VCaP (cell line): ENCODE data around the gene ADM.

Experiments used
- H3K27ac ChIP-seq: fragments of 450-650 bp; 2 replicates; pipeline ENCODE4 v1.5.1; 2017
- TF ChIP-seq, protein P1 (sequence below): fragments of 450-650 bp; conservative IDR thresholded peaks from 2 replicates; pipeline ENCODE4 v1.5.1; 2017; ENCODE audit warnings: mild to moderate bottlenecking, moderate library complexity

ADM gene

DNA sequence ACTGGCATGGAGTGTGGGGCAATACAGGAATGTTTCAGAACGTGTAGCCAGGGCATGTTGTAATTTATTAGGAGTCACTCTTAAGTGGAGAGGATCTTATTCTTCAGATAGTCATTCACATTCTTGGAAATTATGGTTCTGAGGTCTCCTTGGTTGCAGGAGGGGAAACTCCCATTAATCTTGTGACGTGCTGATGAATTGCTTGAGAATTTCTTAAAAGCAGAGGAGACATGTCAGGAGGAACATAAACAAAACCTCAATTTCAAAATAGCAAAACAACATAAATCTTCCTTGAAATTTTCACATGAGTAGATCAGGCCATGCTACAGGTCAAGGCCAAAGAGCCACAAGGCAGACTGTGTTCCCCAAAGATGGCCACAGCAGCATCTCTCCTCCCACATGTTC lies 50.4 kb downstream of the ADM start:
- no peak overlapping the region for H3K27ac ChIP-seq
- TF ChIP-seq, protein P1, sequence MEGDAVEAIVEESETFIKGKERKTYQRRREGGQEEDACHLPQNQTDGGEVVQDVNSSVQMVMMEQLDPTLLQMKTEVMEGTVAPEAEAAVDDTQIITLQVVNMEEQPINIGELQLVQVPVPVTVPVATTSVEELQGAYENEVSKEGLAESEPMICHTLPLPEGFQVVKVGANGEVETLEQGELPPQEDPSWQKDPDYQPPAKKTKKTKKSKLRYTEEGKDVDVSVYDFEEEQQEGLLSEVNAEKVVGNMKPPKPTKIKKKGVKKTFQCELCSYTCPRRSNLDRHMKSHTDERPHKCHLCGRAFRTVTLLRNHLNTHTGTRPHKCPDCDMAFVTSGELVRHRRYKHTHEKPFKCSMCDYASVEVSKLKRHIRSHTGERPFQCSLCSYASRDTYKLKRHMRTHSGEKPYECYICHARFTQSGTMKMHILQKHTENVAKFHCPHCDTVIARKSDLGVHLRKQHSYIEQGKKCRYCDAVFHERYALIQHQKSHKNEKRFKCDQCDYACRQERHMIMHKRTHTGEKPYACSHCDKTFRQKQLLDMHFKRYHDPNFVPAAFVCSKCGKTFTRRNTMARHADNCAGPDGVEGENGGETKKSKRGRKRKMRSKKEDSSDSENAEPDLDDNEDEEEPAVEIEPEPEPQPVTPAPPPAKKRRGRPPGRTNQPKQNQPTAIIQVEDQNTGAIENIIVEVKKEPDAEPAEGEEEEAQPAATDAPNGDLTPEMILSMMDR = no peak

DNA sequence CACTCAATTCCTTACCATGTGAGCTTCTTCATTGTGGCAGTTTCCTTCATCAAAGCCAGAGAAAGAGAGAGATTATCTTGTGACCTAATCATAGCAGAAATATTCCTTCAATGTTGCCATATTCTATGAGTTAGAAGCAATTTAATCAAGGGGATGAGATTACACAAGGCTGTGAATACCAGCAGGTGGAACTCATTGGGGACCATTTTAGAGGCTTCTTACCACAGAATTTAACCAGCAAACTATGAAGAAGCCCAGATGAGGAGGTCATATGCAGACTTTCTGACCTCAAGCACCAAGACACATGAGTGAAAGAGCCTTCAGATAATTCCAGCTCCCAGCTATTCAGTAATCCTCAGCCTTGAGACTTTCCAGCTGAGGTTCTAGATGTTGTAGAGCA lies 51.3 kb downstream of the ADM start:
- TF ChIP-seq, protein P1 = no peak
- no peak overlapping the region for H3K27ac ChIP-seq
